ENCODE measurements around the gene DCST1. TPM values are rescaled to one million over a fixed set of nuclear protein-coding genes. Genes with fewer than 3 reads are reported as not detected.

DCST1 gene
- total and polyA plus RNA-seq, 2 donors (not counting 1 experiment from before 2014, with no cell fraction given): not detected

DNA sequence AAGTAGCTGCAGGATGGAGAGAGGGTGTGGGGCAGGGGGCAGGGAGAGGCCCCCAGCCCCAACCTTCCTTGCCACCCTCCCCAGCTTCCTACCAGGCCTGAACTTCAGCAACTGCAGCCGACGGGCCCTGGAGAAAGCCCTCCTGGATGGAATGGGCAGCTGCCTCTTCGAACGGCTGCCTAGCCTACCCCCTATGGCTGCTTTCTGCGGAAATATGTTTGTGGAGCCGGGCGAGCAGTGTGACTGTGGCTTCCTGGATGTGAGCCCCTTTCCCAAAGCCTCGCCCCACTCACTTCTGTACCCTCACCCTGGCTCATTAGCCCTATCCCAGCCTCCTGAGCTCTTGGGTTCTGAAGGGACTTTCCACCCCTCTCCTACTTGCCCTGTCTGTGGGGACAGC lies 23.5 kb downstream of the DCST1 start:
- no peak overlapping the region for H3K4me3 ChIP-seq (replicated peaks in 1 of 4; ENCODE audit: control extremely low read depth in 1 of 4, insufficient read depth in 1 of 4, low read depth in 3 of 4, low read length in 4 of 4)
- H3K9me3 ChIP-seq (ENCODE audit: control insufficient read depth, insufficient read depth, low read depth, low read length): no peaks in the 10 kb centered on the region
- H3K4me1 ChIP-seq (ENCODE audit: control insufficient read depth, extremely low read depth, insufficient read depth, low read length): peaks cover 6% of the 10 kb centered on the region
- no peak overlapping the region for H3K4me2 ChIP-seq (ENCODE audit: extremely low read depth, insufficient read depth, low read length)
- no peak for DNase-seq (ENCODE audit: low read depth in 2 of 2)
- H3K36me3 ChIP-seq (ENCODE audit: control insufficient read depth, insufficient read depth, low read length): peaks cover 7% of the 10 kb centered on the region
- no peak overlapping the region for H3K9ac ChIP-seq (ENCODE audit: insufficient read depth, low read length)
- no peak overlapping the region for H2AFZ ChIP-seq (ENCODE audit: low read length)
- TF ChIP-seq, protein P1, sequence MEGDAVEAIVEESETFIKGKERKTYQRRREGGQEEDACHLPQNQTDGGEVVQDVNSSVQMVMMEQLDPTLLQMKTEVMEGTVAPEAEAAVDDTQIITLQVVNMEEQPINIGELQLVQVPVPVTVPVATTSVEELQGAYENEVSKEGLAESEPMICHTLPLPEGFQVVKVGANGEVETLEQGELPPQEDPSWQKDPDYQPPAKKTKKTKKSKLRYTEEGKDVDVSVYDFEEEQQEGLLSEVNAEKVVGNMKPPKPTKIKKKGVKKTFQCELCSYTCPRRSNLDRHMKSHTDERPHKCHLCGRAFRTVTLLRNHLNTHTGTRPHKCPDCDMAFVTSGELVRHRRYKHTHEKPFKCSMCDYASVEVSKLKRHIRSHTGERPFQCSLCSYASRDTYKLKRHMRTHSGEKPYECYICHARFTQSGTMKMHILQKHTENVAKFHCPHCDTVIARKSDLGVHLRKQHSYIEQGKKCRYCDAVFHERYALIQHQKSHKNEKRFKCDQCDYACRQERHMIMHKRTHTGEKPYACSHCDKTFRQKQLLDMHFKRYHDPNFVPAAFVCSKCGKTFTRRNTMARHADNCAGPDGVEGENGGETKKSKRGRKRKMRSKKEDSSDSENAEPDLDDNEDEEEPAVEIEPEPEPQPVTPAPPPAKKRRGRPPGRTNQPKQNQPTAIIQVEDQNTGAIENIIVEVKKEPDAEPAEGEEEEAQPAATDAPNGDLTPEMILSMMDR (conservative IDR thresholded peaks at IDR 0.05 in 1 of 2, IDR thresholded peaks at IDR 0.05 in 1 of 2; ENCODE audit: low read depth in 1 of 2, low read length in 2 of 2): no peak
- TF ChIP-seq EZH2 (IDR thresholded peaks at IDR 0.05; ENCODE audit: low read length, missing control alignments): no peak
- no peaks in the 10 kb centered on the region for H3K79me2 ChIP-seq (ENCODE audit: control insufficient read depth, insufficient read depth, low read length)
- no peak overlapping the region for H3K27ac ChIP-seq (ENCODE audit: insufficient read depth, low read length)
- no peaks in the 10 kb centered on the region for H4K20me1 ChIP-seq (ENCODE audit: control insufficient read depth, extremely low read depth, insufficient read depth, low read length)
- H3K27me3 ChIP-seq (ENCODE audit: control insufficient read depth, insufficient read depth, low read length): no peaks in the 10 kb centered on the region

DNA sequence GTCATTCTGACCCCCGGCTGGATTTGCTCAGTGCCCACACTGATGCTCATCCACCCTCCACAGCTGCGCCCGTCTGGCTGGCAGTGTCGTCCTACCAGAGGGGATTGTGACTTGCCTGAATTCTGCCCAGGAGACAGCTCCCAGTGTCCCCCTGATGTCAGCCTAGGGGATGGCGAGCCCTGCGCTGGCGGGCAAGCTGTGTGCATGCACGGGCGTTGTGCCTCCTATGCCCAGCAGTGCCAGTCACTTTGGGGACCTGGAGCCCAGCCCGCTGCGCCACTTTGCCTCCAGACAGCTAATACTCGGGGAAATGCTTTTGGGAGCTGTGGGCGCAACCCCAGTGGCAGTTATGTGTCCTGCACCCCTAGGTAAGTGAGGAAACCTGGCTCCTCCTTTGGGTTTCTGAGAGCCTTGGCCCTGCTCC lies 24.2 kb downstream of the DCST1 start:
- Histone ChIP-seq H3K27me3 (ENCODE audit: control insufficient read depth, insufficient read depth, low read length) (no peaks in the 10 kb centered on the region), H3K27ac (ENCODE audit: insufficient read depth, low read length) (no peak overlapping the region), H2AFZ (ENCODE audit: low read length) (no peak overlapping the region), H3K9ac (ENCODE audit: insufficient read depth, low read length) (no peak overlapping the region), H4K20me1 (ENCODE audit: control insufficient read depth, extremely low read depth, insufficient read depth, low read length) (no peaks in the 10 kb centered on the region), H3K4me1 (ENCODE audit: control insufficient read depth, extremely low read depth, insufficient read depth, low read length) (peaks cover 5% of the 10 kb centered on the region), H3K9me3 (ENCODE audit: control insufficient read depth, insufficient read depth, low read depth, low read length) (no peaks in the 10 kb centered on the region), H3K4me3 (replicated peaks in 1 of 4; ENCODE audit: control extremely low read depth in 1 of 4, insufficient read depth in 1 of 4, low read depth in 3 of 4, low read length in 4 of 4) (no peak overlapping the region), H3K4me2 (ENCODE audit: extremely low read depth, insufficient read depth, low read length) (no peak overlapping the region), H3K36me3 (ENCODE audit: control insufficient read depth, insufficient read depth, low read length) (peaks cover 7% of the 10 kb centered on the region), H3K79me2 (ENCODE audit: control insufficient read depth, insufficient read depth, low read length) (no peaks in the 10 kb centered on the region)
- no peak for DNase-seq (ENCODE audit: low read depth in 2 of 2)
- TF ChIP-seq, protein P1 (conservative IDR thresholded peaks at IDR 0.05 in 1 of 2, IDR thresholded peaks at IDR 0.05 in 1 of 2; ENCODE audit: low read depth in 1 of 2, low read length in 2 of 2): peak in 1 of 2 donors; percentile 7
- TF ChIP-seq EZH2 (IDR thresholded peaks at IDR 0.05; ENCODE audit: low read length, missing control alignments): no peak

DNA sequence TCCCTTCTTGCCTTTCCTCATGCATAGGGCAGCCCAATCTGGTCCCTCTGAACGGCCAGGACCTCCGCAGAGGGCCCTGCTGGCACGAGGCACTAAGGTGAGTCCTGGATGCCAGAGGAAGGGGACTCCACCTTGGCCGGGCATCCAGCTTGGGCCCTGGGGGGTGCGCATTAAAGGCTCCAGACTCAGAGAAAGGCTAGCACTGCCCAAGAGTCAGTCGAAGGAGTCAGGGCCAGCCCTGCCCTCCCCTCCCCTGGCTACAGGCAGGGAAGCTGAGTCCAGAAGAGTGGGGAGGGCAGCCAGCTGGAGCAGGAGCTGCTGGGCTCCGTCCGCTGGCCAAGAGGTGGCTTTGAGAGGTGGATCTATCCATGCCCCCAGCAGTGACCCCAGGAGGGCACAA lies 27.1 kb downstream of the DCST1 start:
- Histone ChIP-seq H3K4me3 (replicated peaks in 1 of 4; ENCODE audit: control extremely low read depth in 1 of 4, insufficient read depth in 1 of 4, low read depth in 3 of 4, low read length in 4 of 4) (no peak overlapping the region), H3K36me3 (ENCODE audit: control insufficient read depth, insufficient read depth, low read length) (peaks cover 7% of the 10 kb centered on the region), H2AFZ (ENCODE audit: low read length) (no peak overlapping the region), H3K4me1 (ENCODE audit: control insufficient read depth, extremely low read depth, insufficient read depth, low read length) (peaks cover 10% of the 10 kb centered on the region), H3K4me2 (ENCODE audit: extremely low read depth, insufficient read depth, low read length) (no peak overlapping the region), H3K9ac (ENCODE audit: insufficient read depth, low read length) (no peak overlapping the region), H4K20me1 (ENCODE audit: control insufficient read depth, extremely low read depth, insufficient read depth, low read length) (no peaks in the 10 kb centered on the region), H3K79me2 (ENCODE audit: control insufficient read depth, insufficient read depth, low read length) (no peaks in the 10 kb centered on the region), H3K9me3 (ENCODE audit: control insufficient read depth, insufficient read depth, low read depth, low read length) (no peaks in the 10 kb centered on the region), H3K27me3 (ENCODE audit: control insufficient read depth, insufficient read depth, low read length) (no peaks in the 10 kb centered on the region), H3K27ac (ENCODE audit: insufficient read depth, low read length) (no peak overlapping the region)
- TF ChIP-seq, protein P1 (conservative IDR thresholded peaks at IDR 0.05 in 1 of 2, IDR thresholded peaks at IDR 0.05 in 1 of 2; ENCODE audit: low read depth in 1 of 2, low read length in 2 of 2): no peak
- TF ChIP-seq EZH2 (IDR thresholded peaks at IDR 0.05; ENCODE audit: low read length, missing control alignments): no peak
- no peak for DNase-seq (ENCODE audit: low read depth in 2 of 2)
